GM23338 (cell line): ENCODE data around the gene SPPL2C. TPM values are rescaled to one million over a fixed set of nuclear protein-coding genes. Genes with fewer than 3 reads are reported as not detected.
A peak's percentile ranks its signal among the peaks of the same experiment; 100 is the strongest.

Source experiments
- ATAC-seq: fragments of 200-7000 bp; cut with Tn5 transposase; 3 replicates; pipeline ENCODE4 v1.9.1; 2020
- DNase-seq: peaks from one replicate; pipeline ENCODE4 v3.0.0-alpha.2; 2015; ENCODE audit warnings: low spot score
- H2AFZ ChIP-seq: fragments of 200-600 bp; sonication (generic); 2 replicates; pipeline ENCODE4 v1.8.0; 2016; ENCODE audit warnings: antibody characterized with exemption, mild to moderate bottlenecking, moderate library complexity
- H3F3A ChIP-seq: fragments of 200-600 bp; sonication (generic); replicated peaks from 2 replicates; pipeline ENCODE4 v1.8.0; 2017; ENCODE audit warnings: antibody characterized with exemption, mixed run types, low read depth
- H3K27ac ChIP-seq: fragments of 200-600 bp; sonication (generic); 2 replicates; pipeline ENCODE4 v1.6.1; 2016; ENCODE audit warnings: low read depth
- H3K27me3 ChIP-seq: fragments of 200-600 bp; sonication (generic); 2 replicates; pipeline ENCODE4 v1.8.0; 2016; ENCODE audit warnings: mild to moderate bottlenecking, mixed run types, moderate library complexity; ENCODE audit not compliant: insufficient read depth
- H3K36me3 ChIP-seq: fragments of 200-600 bp; sonication (generic); 2 replicates; pipeline ENCODE4 v1.8.0; 2016; ENCODE audit warnings: mild to moderate bottlenecking; ENCODE audit not compliant: insufficient read depth
- H3K4me1 ChIP-seq: fragments of 200-600 bp; sonication (generic); 2 replicates; pipeline ENCODE4 v1.8.0; 2016; ENCODE audit warnings: mild to moderate bottlenecking, moderate library complexity; ENCODE audit not compliant: insufficient read depth
- H3K4me2 ChIP-seq: fragments of 200-600 bp; sonication (generic); 2 replicates; pipeline ENCODE4 v1.7.1; 2017; ENCODE audit warnings: mixed run types
- H3K4me3 ChIP-seq: fragments of 200-600 bp; sonication (generic); 2 replicates; pipeline ENCODE4 v1.6.1; 2016; ENCODE audit warnings: mixed run types
- H3K79me2 ChIP-seq: fragments of 200-600 bp; sonication (generic); replicated peaks from 2 replicates; pipeline ENCODE4 v1.8.0; 2017; ENCODE audit warnings: mild to moderate bottlenecking; ENCODE audit not compliant: insufficient read depth
- H3K9me2 ChIP-seq: fragments of 200-600 bp; sonication (generic); 2 replicates; pipeline ENCODE4 v1.8.0; 2017; ENCODE audit not compliant: insufficient read depth
- H4K20me1 ChIP-seq: fragments of 200-600 bp; sonication (generic); replicated peaks from 2 replicates; pipeline ENCODE4 v1.8.0; 2017; ENCODE audit warnings: mild to moderate bottlenecking; ENCODE audit not compliant: insufficient read depth
- H3K27ac Mint-ChIP-seq: 2 replicates; pipeline ENCODE4 v1.8.0; 2020; ENCODE audit warnings: inconsistent platforms, mild to moderate bottlenecking, moderate library complexity, mixed read lengths
- H3K27me3 Mint-ChIP-seq: 3 replicates; pipeline ENCODE4 v1.8.0; 2022; ENCODE audit warnings: low read depth, mild to moderate bottlenecking, moderate library complexity, mixed read lengths, inconsistent platforms; ENCODE audit not compliant: insufficient read depth, poor library complexity
- H3K36me3 Mint-ChIP-seq: 3 replicates; pipeline ENCODE4 v1.8.0; 2021; ENCODE audit warnings: low read depth, mild to moderate bottlenecking, inconsistent platforms, moderate library complexity, mixed read lengths
- H3K4me1 Mint-ChIP-seq: 3 replicates; pipeline ENCODE4 v1.8.0; 2020; ENCODE audit warnings: mild to moderate bottlenecking, inconsistent platforms, mixed read lengths
- H3K4me3 Mint-ChIP-seq: 3 replicates; pipeline ENCODE4 v1.8.0; 2021; ENCODE audit warnings: moderate library complexity, mild to moderate bottlenecking, inconsistent platforms, mixed read lengths
- H3K9me3 Mint-ChIP-seq: 3 replicates; pipeline ENCODE4 v1.8.0; 2020; ENCODE audit warnings: moderate library complexity, mild to moderate bottlenecking, inconsistent platforms, mixed read lengths
- CTCF ChIP-seq, 2 experiments: fragments of 200-600 bp in 1 of 2; sonication (generic) in 1 of 2; conservative IDR thresholded peaks; 2 replicates each; pipeline versions ENCODE4 v1.5.1 to v1.6.1; 2016 to 2017; ENCODE audit warnings: antibody characterized with exemption in 2 of 2, low read depth in 2 of 2, mild to moderate bottlenecking in 2 of 2, moderate library complexity in 1 of 2
- ETS1 ChIP-seq: IDR thresholded peaks from 2 replicates; pipeline ENCODE4 v1.6.1; 2016; ENCODE audit warnings: antibody characterized with exemption
- EZH2 ChIP-seq: fragments of 200-600 bp; sonication (generic); IDR thresholded peaks from one replicate; pipeline ENCODE4 v1.8.0; 2017; ENCODE audit warnings: antibody characterized with exemption, mild to moderate bottlenecking, low read depth; ENCODE audit not compliant: unreplicated experiment
- JUNB ChIP-seq: IDR thresholded peaks from one replicate; pipeline ENCODE4 v1.6.1; 2016; ENCODE audit warnings: antibody characterized with exemption; ENCODE audit not compliant: unreplicated experiment
- POLR2AphosphoS5 ChIP-seq: IDR thresholded peaks from 2 replicates; pipeline ENCODE4 v1.6.1; 2016; ENCODE audit warnings: antibody characterized with exemption, low read depth
- STAT1 ChIP-seq: IDR thresholded peaks from one replicate; pipeline ENCODE4 v1.6.1; 2016; ENCODE audit warnings: antibody characterized with exemption; ENCODE audit not compliant: unreplicated experiment
- ZNF114 ChIP-seq: fragments of 250-450 bp; sonication (Bioruptor Pico); IDR thresholded peaks from 2 replicates; pipeline ENCODE4 v1.5.0; 2020; ENCODE audit warnings: mild to moderate bottlenecking, moderate library complexity
- ZNF331 ChIP-seq: fragments of 250-450 bp; sonication (Bioruptor Pico); IDR thresholded peaks from 2 replicates; pipeline ENCODE4 v1.5.0; 2020; ENCODE audit warnings: low read depth, mild to moderate bottlenecking, moderate library complexity
- polyA plus RNA-seq: library from polyadenylated mRNA; unstranded; fragments of >200 nt; fragmentation: Nextera tagmentation; extraction: Ambion mirVana; gene quantifications from 2 replicates; pipeline ENCODE4 v1.2.1, GENCODE V29; 2016
- total RNA-seq: library from RNA; depleted of rRNA; stranded (reverse); fragments of >200 nt; shearing (Covaris generic); gene quantifications from 2 replicates; pipeline ENCODE4 v1.2.3, GENCODE V29; 2014
- TF ChIP-seq, protein P1 (sequence below): fragments of 250-450 bp; sonication (Bioruptor Pico); IDR thresholded peaks from 2 replicates; pipeline ENCODE4 v1.5.0; 2020; ENCODE audit warnings: mild to moderate bottlenecking, moderate library complexity

SPPL2C gene
- total and polyA plus RNA-seq, 2 experiments from 2014 or later, result 0.14 TPM; not detected in 1

- Mint-ChIP-seq H3K36me3 (no peaks in the 10 kb centered on the region), H3K27me3 (peaks cover 82% of the 10 kb centered on the region), H3K4me1 (peaks cover 15% of the 10 kb centered on the region; the same call in 2 of the 3 replicates), H3K27ac (no peak overlapping the region), H3K4me3 (peak overlapping the region; percentile 80), H3K9me3 (peaks cover 4% of the 10 kb centered on the region; the same call in 1 of the 3 replicates)
- ATAC-seq (no peak), DNase-seq (peak; percentile 46)
- Histone ChIP-seq H3K9me2 (no peaks in the 10 kb centered on the region), H2AFZ (peak overlapping the region; percentile 98), H3K4me1 (peaks cover 4% of the 10 kb centered on the region), H3K4me3 (peak overlapping the region; percentile 85), H3K79me2 (no peaks in the 10 kb centered on the region), H3K36me3 (no peaks in the 10 kb centered on the region), H4K20me1 (no peaks in the 10 kb centered on the region), H3K4me2 (peak overlapping the region; percentile 99), H3K27me3 (peaks cover 82% of the 10 kb centered on the region), H3F3A (no peaks in the 10 kb centered on the region), H3K27ac (no peak overlapping the region)
- TF ChIP-seq ZNF114 (CRISPR knock-in tag) (no peak), POLR2AphosphoS5 (no peak), STAT1 (no peak), JUNB (no peak), CTCF (conservative IDR thresholded peaks at IDR 0.05; ENCODE audit: low read depth in 2 of 2) (no peak), EZH2 (peak; percentile 63), ETS1 (no peak), ZNF331 (CRISPR knock-in tag) (no peak)
- TF ChIP-seq, protein P1, sequence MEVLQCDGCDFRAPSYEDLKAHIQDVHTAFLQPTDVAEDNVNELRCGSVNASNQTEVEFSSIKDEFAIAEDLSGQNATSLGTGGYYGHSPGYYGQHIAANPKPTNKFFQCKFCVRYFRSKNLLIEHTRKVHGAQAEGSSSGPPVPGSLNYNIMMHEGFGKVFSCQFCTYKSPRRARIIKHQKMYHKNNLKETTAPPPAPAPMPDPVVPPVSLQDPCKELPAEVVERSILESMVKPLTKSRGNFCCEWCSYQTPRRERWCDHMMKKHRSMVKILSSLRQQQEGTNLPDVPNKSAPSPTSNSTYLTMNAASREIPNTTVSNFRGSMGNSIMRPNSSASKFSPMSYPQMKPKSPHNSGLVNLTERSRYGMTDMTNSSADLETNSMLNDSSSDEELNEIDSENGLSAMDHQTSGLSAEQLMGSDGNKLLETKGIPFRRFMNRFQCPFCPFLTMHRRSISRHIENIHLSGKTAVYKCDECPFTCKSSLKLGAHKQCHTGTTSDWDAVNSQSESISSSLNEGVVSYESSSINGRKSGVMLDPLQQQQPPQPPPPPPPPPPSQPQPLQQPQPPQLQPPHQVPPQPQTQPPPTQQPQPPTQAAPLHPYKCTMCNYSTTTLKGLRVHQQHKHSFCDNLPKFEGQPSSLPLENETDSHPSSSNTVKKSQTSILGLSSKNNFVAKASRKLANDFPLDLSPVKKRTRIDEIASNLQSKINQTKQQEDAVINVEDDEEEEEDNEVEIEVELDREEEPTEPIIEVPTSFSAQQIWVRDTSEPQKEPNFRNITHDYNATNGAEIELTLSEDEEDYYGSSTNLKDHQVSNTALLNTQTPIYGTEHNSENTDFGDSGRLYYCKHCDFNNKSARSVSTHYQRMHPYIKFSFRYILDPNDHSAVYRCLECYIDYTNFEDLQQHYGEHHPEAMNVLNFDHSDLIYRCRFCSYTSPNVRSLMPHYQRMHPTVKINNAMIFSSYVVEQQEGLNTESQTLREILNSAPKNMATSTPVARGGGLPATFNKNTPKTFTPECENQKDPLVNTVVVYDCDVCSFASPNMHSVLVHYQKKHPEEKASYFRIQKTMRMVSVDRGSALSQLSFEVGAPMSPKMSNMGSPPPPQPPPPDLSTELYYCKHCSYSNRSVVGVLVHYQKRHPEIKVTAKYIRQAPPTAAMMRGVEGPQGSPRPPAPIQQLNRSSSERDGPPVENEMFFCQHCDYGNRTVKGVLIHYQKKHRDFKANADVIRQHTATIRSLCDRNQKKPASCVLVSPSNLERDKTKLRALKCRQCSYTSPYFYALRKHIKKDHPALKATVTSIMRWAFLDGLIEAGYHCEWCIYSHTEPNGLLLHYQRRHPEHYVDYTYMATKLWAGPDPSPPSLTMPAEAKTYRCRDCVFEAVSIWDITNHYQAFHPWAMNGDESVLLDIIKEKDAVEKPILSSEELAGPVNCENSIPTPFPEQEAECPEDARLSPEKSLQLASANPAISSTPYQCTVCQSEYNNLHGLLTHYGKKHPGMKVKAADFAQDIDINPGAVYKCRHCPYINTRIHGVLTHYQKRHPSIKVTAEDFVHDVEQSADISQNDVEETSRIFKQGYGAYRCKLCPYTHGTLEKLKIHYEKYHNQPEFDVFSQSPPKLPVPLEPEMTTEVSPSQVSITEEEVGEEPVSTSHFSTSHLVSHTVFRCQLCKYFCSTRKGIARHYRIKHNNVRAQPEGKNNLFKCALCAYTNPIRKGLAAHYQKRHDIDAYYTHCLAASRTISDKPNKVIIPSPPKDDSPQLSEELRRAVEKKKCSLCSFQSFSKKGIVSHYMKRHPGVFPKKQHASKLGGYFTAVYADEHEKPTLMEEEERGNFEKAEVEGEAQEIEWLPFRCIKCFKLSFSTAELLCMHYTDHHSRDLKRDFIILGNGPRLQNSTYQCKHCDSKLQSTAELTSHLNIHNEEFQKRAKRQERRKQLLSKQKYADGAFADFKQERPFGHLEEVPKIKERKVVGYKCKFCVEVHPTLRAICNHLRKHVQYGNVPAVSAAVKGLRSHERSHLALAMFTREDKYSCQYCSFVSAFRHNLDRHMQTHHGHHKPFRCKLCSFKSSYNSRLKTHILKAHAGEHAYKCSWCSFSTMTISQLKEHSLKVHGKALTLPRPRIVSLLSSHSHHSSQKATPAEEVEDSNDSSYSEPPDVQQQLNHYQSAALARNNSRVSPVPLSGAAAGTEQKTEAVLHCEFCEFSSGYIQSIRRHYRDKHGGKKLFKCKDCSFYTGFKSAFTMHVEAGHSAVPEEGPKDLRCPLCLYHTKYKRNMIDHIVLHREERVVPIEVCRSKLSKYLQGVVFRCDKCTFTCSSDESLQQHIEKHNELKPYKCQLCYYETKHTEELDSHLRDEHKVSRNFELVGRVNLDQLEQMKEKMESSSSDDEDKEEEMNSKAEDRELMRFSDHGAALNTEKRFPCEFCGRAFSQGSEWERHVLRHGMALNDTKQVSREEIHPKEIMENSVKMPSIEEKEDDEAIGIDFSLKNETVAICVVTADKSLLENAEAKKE (CRISPR knock-in tag), result no peak
Measured at GRCh38 chr17:45895969-45896785, 51.5 kb downstream of the SPPL2C start.
